A673 (cell line): Measurements from ENCODE around the gene MRPS10.

Experiments
- CTCF ChIP-seq: fragments of 300-800, 200-600 bp; sonication (generic); conservative IDR thresholded peaks from 2 replicates; pipeline ENCODE4 v1.5.1; 2017; ENCODE audit warnings: low read depth, mild to moderate bottlenecking, antibody characterized with exemption, low read length, moderate library complexity, mixed read lengths
- EZH2 ChIP-seq: fragments of 200-600 bp; sonication (generic); IDR thresholded peaks from 2 replicates; pipeline ENCODE4 v1.6.1; 2017; ENCODE audit warnings: borderline replicate concordance, low read depth, mild to moderate bottlenecking, mixed read lengths, antibody characterized with exemption, low read length; ENCODE audit not compliant: poor library complexity, severe bottlenecking

DNA sequence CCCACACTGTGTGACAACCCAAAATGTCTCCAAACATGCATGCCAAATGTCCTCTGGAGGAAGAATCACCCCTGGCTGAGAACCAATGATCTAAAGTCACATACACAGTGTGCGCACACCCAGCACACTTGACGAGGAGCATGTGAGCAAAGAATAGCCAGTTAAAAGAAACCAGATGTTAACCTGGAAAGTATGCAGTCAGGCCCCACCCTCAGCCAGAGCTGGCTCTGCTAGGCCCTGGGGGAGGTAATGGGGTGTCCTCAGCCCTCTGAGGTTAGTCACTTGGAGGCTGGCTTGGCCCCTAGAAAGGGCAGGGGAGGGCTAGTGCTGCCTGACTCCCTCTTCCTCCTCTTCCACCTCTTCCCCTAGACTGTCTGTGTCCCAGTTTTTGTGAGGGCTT, 59.6 kb downstream of the MRPS10 start:
- TF ChIP-seq CTCF (no peak), EZH2 (no peak)
